Right lung (tissue), 5 donors: ENCODE data around the gene AFG3L2. TPM values are rescaled to one million over a fixed set of nuclear protein-coding genes. Genes with fewer than 3 reads are reported as not detected.
"Not testable (repeated sequence)": the region's sequence is repeated elsewhere in the genome, so short reads cannot be mapped to it uniquely, and the experiment has no call there.

Experiments used
- DNase-seq, 2 donors: peaks; one replicate each; pipeline ENCODE4 v3.0.0-alpha.2; 2013
- polyA plus RNA-seq, 5 donors: library from polyadenylated mRNA; unstranded; fragments of 120-200 nt; gene quantifications; one replicate each; pipeline versions ENCODE4 v1.2.1 to v1.2.3, GENCODE V29; 2013; ENCODE audit warnings: inconsistent platforms in 1 of 5, low replicate concordance in 1 of 5; ENCODE audit not compliant: insufficient read length in 5 of 5, insufficient read depth in 1 of 5

Gene AFG3L2
- polyA plus RNA-seq, 5 donors = 37.3 to 44.4 (median 44.3) TPM

DNA sequence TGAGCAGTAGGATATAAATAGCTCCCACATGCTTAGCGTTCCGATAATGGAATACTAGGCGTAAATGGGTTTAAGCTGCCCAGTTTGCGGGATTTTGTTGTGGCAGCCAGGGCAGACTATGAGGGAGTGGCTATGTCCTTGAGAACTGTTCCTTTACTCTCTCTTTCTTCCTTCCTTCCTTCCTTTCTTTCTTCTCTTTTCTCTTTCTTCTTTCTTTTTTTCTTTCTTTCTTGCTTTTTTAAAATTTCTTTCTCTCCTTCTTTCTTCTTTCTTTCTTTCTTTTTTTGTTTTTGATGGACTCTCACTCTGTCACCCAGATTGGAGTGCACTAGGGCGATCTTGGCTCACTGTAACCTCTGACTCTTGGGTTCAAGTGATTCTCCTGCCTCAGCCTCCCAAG lies 21.6 kb upstream of the AFG3L2 start:
- DNase-seq = no peak

DNA sequence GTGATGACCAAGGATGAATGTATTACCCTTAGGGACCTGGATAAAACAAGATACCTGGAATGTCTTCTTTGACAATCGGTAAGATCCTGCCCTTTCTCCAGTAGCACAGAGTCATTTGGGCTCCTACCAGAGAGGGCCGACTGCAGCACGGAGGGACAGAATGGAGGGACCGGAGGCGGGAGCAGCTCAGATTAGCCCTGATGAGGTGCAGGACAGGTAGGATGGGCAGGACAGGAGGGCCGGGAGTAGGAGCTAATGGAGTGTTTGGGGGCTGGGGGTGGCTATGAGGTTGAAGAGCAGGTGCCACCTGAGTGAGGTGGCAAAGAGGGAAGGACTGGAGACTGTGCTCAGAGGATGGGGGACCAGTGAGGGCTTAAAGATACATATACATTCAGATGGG lies 20.8 kb upstream of the AFG3L2 start:
- DNase-seq = no peak

DNA sequence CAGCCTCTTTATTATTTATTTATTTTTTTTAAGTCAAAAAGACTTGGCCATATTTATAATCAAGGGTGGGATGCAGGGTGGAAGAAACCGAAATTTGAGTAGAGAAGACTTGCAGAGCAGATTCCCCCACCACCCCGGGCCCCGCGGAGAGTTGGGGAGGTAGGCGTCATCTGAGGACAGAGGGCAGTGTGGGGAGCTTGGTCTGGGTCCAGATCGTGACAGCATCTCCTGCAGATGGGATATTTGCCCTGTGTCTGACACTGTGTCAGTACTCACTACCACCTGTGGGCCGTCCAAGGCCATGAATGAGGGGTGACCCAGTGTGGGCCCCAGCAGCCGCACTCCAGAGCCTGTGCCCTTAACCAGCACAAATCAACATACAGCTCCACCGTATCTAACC lies 20.2 kb upstream of the AFG3L2 start:
- DNase-seq = no peak

DNA sequence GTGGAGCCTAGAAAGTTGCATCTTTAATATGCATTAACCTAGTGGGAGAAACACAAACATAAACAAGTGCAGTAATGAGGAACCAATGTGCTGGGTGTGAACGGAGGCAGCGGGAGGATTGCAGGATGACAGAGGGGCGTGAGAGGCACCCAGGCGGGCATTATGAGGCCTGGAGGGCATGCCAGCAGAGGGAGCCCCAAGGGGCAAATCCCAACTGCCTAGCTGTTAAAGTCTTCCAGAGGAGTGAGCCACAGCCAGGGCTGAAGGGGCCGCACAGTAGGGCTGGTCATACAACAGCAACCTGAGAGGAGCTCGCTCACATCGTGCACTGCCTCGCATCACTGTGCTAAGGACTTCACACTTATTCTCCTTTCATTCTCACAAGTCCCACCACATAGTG lies 17.4 kb upstream of the AFG3L2 start:
- DNase-seq = no peak

DNA sequence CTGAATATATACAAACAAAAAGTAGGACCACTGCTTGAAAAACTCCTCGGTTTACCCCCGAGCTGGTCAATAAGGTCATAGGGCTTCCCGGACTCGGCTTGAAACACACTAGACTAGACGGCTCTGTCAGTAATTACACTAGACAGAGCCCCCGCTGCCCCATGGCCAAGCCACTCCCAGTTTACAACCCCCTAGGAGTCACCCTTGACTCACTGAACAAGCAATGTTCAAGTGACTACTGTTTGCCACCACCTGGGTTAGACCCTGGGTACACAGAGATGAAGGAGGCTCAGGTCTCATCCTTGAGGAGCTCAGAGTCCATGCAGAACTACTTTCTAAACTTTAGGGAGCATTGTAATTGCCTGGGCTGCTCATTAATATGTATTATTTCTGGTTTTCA lies 17.0 kb upstream of the AFG3L2 start:
- no peak for DNase-seq

DNA sequence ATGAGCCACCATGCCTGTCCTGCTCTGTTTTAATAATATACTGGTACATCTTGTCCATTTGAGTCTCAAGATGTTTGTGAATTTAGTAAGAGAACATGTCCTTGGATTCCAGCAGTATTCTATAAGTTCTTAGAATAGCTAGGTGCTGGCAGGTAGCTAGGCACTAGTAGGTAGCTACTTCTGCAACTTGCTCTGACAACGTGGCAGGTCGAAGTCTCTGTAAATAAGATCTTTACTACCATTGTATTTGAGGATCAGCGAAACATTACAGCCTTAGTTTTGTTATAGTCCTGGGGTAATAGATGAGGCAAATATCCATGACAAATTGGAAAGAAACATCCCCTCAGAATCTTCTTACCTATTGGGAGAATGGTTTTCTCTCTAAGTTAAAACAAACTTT lies 16.5 kb upstream of the AFG3L2 start:
- DNase-seq = no peak

DNA sequence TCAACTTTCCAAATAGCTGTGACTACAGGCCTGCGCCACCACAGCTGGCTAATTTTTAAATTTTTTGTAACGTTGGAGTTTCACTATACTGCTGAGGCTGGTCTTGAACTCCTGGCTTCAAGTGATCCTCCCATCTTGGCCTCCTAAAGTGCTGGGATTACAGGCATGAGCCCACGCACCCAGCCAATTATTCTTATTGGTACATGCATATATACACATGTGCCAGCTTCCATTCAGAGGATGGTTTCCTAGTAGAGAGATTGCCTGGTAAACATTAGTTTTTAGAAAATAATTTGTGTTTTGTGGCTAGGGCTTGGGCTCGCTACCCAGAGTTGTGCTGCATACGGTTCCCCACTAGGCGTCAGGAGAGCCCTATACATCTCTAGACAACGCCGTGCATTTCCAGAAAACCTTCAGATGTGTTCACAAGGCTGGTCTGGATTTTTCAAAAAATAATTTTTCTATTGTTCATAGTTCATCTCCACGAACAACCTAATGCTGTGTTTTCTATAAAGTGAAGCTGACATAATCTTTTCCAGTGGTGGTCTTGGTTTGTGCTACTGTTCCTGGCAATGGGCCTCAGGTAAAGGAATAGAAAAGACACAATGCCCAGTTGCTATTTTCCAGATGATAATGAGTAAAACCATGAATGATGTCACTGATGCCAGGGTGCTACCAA lies 14.6 kb upstream of the AFG3L2 start:
- peak; percentile 51 to 62 for DNase-seq

DNA sequence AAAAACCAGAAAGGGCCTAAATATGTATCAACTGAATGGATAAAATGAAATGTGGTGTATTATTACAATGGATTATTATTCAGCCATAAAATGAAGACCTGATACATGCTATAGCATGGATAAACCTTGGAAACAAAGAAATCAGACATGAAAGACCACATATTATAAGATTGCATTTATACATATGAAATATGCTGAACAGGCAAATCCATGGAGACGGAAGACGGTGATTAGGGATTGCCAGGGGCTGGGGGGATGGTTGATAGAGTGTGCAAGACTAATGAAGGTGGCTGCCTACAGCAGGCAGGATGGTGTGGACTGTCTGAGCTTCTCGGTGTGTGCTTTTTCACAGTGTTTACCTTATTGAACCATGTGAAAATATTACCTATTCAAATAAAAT lies 11.4 kb upstream of the AFG3L2 start:
- DNase-seq = no peak

DNA sequence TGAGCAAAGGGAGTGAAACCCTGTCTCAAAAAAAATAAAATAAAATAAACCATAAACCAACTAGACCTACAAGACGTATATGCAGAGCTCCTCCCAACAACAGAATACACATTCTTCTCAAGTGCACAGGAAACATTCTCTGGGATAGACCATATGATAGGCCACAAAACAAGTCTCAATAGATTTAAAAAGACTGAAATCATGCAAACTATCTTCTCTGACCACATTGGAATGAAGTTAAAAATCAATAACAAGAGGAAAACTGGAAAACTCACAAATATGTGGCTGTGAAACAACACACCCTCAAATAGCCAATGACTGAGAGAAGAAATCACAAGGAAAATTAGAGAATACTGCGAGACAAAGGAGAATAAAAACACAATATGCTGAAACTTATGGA lies 7.2 kb upstream of the AFG3L2 start:
- no peak for DNase-seq

DNA sequence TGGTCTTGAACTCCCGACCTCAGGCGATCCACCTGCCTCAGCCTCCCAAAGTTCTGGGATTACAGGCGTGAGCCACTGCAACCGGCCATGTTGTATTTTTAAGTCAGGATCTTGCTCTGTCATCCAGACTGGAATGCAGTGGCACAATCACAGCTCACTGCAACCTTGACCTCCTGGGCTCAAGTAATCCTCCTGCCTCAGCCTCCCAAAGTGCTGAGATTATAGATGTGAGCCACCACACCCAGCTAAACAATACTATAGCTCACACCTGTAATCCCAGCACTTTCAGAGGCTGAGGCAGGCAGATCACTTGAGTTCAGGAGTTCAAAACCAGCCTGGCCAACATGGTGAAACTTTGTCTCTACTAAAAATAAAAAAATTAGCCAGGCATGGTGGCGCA lies 6.7 kb upstream of the AFG3L2 start:
- DNase-seq = not testable (repeated sequence)

DNA sequence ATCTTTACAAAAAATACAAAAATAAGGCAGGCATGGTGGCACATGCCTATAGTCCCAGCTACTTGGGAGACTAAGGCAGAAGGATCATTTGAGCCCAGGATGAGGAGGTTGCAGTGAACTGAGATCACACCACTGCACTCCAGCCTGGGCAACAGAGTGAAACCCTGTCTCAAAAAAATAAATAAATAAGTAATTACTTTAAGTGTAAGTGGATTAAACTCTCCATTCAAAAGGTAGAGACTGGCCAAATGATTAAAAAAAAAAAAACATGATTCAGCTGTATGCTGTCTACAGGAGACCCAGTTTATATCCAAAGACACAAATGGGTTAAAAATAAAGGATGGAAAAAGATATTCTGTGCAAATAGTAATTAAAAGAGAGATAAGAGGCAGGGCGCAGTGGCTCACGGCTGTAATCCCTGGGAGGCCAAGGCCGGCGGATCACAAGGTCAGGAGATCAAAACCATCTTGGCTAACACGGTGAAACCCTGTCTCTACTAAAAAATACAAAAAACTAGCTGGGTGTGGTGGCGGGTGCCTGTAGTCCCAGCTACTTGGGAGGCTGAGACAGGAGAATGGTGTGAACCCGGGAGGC lies 5.3 kb upstream of the AFG3L2 start:
- DNase-seq = not testable (repeated sequence)

DNA sequence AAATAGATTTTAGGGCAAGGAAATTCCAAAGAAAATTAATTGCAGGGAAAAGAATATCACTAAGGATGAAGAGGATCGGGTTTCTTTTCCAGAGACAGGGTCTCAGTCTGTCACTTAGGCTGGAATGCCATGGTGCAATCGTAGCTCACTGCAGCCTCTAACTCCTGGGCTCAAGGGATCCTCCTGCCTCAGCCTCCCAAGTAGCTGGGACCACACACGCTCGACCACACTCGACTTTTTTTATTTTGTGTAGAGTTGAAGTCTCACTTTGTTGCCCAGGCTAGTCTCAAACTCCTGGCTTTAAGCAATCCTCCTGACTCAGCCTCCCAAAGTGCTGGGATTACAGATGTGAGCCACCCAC lies 1.2 kb upstream of the AFG3L2 start:
- not testable (repeated sequence) for DNase-seq

DNA sequence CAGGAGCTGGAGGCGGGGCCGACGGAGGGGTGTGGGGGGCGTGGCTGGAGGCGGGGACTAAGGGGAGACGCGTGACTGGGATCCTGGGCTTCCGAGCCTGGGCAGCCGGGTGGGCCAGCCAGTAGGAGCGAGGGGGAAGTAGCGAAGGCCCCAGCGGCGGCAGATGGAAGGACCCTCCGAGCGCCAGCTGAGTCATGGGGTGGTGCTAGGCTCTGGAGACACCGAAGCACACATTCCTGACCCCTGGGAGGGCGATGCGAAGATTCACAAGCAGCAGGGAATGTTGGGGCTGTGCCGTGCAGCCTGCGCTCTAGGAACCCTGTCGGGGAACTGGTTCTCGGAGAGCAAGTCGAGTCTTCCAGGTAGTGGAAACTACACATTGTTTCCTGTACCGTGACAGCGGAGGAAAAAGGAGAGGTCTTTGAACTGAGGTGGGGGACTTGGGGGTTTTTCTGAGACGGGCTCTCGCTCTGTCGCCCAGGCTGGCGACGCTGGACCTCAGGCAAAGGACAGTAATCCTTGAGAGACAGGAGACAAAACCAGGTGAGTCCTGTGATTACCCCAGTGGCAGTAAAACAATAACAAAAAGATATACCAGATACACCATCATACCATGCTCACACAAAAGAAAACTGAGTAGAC lies 650 bp upstream of the AFG3L2 start:
- DNase-seq = no peak

DNA sequence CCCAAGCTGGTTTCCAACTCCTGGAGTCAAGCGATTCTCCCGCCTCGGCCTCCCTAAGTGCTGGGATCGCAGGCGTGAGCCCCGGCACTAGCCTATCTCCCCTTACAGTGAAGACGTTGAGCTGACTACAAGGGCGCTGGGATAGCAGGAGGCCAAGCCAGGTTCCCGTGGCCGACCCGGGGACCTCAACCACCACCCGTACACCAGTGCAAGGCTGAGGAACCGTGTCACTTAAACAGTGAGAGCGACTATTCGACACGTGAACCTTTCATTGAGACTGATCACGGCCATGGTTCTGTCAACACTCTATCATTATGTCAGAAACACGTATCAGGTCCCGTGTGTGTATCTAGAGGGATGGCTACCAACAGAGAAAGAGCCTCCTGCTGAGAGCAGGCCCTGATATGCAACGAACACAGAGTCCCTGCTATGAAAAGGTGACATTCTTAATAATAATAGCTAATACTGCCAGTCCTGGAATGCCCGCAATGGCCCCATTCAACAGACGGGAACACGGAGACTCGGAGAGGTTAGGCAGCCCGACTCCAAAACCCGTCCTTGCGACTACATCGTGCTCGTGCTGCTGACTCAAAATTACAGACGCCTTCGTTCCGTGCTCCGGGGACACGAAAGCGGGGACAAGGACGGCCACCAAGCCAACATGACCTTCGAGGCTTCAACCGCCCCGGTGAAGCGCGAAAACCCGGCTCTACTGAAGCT lies 833 bp downstream of the AFG3L2 start:
- DNase-seq = peak in 1 of 2 donors; percentile 18

DNA sequence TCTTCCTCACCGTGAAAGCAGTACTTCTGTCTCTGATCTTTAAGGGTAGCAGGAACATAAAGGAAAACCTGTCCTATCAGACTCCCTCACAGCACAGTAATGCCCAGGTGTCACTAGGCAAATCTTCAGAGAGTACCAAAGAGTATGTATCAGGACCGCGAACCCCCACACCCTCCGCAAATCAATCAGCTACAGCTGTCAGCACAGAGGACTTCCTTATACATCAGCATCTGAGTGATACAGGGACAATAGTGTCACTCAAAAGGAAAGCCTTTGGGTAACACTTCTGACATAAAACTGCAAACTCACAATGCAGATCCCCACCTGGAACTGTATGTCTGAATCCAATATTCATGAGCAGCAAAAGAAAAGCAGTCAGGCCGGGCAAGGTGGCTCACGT lies 2.6 kb downstream of the AFG3L2 start:
- DNase-seq = no peak

DNA sequence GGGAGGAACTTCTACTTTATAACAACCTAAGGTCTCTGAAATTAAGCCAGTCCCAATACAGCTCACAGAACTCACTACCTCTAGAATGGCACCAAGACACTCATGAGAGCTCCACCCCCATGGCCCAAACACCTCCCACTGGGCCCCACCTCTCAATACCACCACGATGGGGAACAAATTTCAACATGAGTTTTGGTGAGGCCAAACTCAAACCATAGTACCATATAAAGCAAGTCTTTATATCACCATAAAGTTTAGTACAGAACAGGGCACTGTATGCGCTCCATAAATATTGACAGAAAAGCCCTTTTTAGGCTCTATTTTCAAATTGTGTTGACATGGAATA lies 3.3 kb downstream of the AFG3L2 start:
- DNase-seq = no peak

DNA sequence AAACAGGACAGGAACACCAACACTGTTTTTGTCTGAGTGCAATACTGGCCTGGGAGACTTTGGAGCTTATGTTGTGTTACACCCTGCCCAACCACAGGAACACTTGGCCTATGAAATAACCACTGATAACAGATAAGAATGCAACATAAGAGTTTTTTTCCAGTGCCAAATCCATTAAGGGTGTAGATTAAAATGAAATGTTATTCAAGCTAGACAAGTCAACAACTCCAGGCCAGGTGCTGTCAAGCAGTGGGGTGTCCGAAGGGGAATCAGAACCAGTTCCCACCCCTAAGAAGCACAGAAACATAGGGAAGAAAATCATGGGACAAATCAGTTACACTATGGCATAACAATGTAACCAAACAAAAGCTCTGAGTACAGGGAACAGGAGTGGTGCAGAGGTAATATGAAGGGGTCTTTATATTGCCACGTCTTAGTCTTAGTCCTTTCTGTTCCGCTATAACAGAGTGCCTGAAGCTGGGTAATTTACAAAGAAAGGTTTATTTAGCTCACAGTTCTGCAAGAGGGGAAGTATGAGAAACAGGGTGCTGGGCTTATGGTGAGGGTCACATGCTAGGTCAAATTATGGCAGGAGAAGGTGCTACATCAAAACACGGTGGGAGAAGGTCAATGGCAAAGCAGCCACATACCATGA lies 3.8 kb downstream of the AFG3L2 start:
- DNase-seq = no peak

DNA sequence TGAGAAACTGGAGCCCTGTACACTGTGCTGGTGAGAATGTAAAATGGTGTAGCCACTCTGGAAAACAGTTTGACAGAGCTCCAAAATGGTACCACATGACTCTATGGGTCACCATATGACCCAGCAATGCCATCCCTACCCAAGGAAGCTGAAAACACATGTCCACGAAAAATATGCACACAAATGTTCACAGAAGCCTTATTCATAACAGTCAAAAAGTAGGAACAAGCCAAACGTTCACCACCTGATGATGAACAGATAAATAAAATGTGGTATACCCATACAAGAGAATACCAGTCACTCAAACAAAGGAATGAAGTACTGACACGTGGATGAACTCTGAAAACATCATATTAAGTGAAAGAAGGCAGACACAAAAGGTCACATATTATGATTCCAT lies 4.6 kb downstream of the AFG3L2 start:
- DNase-seq = no peak

DNA sequence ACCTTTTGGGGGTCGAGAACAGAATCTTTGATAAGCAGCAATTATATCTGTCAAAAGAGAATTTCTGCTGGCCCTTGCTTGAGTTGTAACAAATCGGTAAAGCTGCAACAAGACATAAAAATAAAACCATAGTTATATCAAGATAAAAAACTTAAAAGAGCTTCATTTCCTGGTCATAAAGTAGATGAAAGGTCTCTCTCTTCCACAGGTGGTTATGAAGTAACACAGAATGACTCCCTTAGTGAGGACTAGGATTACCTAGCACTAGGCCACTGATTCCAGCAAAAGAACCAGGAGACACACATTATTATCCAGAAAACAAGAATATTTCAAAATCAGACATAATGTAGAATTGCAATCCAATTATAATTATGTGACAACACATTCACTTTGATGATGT lies 5.4 kb downstream of the AFG3L2 start:
- DNase-seq = no peak

DNA sequence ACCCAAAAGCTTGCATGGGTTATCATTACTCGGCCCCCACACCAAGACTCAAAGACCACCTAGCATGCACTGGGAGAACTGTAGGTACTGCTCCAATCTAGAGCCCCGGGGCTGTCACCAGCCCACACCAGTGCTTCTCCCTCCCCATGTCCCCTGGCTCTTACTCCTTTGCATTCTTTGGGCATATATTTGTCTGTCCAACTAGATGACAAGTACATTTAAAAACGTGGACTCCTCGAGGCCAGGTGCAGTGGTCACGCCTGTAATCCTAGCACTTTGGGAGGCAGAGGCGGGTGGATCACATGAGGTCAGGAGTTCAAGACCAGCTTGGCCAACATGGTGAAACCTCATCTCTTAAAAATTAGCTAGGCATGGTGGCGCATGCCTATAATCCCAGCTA lies 7.8 kb downstream of the AFG3L2 start:
- no peak for DNase-seq

DNA sequence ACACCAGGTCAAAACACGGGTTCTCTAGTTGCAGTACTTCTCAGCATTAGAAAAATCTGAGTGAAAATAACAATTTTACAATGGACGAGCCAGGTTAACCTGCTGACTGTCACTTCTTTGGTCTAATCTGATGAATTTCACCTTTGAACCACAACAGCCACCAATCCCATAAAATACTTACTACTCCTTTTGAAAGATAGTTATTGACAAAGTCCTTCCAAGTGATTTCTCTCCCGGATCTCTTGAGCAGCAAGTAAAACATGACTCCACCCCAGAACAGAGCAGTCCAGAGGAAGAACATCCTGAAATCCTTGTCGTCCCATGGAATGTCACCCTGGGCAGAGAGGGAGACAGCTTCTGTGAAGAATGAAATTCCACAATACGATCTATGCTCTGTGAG lies 10.2 kb downstream of the AFG3L2 start:
- DNase-seq = no peak

DNA sequence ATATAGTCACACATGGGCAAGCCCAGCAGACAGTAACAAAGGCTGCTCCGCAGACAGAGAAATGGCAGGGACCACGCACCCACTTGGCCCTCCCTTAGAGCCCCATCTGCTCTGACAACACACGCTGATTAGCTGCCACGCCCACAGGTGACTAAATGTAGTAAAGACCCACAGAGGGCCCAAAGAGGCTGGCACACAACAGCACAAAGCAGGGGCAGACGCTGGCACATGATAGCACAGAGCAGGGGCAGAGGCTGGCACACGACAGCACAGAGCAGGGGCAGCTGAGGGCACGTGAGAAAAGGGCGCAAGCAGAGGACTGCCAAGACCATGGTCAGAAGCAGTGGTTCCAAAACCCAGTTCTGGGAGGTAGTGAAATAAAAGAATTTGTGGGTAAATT lies 10.6 kb downstream of the AFG3L2 start:
- no peak for DNase-seq
